Measurements from ENCODE around the gene MRPS6. TPM values are rescaled to one million over a fixed set of nuclear protein-coding genes. Genes with fewer than 3 reads are reported as not detected.
A peak's percentile ranks its signal among the peaks of the same experiment; 100 is the strongest.

The MRPS6 gene
- total RNA-seq, 2 donors from 2014 or later: 54.8 to 67.2 TPM

DNA sequence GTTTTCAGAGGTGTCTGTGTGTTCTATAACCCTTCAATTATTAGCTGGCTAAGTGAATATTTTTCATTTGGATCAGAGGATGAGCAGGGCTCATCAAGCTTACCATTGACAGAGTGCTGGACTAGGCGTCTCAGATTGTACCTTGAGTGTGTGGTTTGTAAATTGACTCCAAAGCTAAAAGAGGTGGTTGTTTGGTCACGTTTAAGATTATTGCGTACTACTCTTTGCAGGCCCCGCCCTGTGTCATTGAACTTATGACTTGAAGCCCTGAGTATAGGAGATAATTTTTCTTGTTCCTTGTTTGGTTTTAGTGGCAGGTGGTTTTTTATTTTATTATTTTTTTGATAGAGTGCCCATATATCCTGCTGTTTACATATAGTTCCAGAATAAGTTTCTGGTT lies 17.7 kb downstream of the MRPS6 start:
- ATAC-seq (no peak), DNase-seq (no peak)
- intact Hi-C loops (cut with DNase I): no loop called here

DNA sequence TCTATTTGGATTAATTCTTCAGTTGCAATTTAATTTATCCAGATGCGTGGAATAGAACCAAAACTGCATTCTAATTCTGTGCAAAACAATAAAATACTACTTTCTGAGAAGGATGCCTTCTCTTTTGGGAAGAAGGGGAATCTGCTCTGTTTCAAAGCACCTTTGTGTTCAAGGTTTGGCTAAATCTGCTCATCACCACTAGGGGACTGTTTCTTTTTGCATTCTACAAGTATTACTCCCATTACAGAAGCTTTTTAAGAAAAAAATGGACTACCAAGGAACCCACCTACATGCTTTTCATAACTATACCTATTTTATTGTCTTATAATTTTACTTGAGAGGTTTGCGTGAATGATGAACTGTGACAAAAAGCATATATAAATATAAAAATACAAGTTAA lies 18.2 kb downstream of the MRPS6 start:
- DNase-seq (no peak), ATAC-seq (no peak)
- intact Hi-C loops (cut with DNase I): no loop called here

DNA sequence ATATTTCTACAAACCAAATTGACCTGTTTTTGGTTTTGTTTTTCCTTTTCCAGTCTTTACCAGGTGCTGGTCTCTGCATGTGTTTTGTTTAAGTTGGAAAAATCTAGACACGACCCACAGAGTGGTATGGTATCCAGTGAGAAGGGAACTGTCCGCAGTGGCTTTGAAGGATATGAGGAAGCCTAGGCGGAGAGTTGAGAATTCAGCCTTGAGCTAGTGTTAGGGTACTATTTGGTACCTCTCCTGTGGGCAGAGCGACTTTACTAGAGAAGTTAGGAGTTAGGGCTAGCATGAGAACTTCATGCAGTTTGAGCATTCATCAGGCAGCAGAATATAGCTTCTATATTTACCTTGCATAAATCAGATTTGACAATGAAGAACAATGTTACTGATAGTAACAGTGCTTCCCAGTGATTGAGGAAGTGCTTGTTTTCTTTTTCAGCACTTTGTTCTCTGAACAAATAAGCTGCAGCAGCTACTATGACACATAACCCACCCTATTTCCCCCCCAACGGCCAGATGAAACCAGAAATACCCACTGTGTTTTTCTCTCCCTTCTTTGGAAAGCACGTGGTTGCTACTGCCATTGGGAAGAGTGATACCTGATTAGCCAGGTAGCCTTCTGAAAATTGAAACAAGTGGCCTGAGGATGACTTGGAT lies 19.0 kb downstream of the MRPS6 start:
- intact Hi-C loops (cut with DNase I): no loop called here
- no peak for ATAC-seq

DNA sequence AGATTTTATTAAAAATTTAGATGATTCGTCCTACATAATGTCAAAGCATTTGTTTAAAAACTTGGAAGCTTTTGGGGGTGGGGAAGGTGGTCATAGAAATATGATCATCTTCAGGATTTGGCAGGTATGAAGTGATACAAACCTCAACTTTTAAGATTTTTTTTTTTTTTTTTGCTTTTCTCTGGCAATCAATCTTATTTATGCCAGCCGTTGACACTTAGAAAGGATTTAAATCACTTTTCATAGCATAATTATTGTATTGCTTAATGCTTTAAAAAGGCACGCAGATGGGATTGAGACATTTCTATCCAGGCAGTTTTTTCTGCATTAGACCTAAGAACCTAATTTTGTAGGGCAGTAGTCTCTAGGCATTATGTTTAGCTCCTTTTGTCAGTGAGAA lies 19.7 kb downstream of the MRPS6 start:
- ATAC-seq: no peak
- DNase-seq: no peak
- intact Hi-C loops (cut with DNase I): no loop called here

More for the DNA sequence above, 19.0 kb downstream of the MRPS6 start:
- no peak for DNase-seq

DNA sequence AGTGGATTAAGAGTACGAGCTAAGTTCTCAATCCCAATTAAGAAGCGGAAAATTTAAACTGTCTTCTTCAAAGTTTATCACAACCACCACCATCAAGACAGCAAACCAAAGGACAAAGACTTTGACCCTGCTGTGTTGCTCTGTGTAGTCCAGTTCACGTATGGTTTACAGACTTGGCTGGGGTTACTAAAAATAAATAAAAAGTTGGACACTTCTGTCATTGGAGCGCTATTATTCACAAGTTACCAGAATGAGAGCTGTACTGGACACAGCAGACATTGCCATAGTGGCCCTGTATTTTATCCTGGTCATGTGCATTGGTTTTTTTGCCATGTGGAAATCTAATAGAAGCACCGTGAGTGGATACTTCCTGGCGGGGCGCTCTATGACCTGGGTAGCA lies 21.6 kb downstream of the MRPS6 start:
- ATAC-seq (no peak), DNase-seq (no peak)
- intact Hi-C loops (cut with DNase I): no loop called here

DNA sequence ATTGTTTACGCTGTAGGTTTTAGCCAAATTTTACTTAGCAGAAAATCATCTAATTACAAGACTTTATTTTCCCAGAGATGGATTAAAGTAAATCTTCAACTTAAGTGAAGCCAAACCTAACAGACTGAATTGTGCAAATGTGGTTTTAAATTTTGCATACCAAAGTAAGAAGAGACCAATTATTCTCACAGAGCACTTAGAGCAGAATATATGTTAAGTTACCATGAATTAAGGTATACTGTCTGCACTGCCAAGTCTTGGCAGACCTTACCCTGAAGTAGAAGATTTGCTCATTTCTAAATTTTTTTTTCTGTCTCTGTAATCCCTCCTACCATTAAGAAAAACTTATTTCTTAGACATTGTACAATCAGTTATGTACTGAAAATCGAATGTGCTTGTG lies 24.1 kb downstream of the MRPS6 start:
- no peak for DNase-seq
- ATAC-seq: no peak
- intact Hi-C loops (cut with DNase I): no loop called here

DNA sequence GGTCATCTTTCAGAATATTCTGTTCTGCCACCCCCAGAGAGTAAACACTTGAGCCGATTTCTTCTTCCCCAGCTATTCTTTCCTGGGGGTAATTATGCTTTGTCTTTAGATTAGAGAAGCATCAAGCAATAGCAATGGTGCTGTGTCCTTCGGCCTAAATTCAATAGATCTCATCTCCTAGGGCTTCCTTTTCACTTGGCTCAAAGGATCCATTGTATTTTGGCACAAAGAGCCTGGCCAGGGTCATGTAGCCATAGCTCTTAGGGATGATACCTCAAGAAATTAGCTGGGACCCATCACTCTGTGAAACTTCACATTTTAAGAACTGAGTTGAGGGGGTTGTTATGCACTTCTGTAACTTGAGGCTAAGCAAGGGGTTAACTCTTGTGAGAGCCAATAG lies 27.0 kb downstream of the MRPS6 start:
- DNase-seq (no peak), ATAC-seq (no peak)
- intact Hi-C loops (cut with DNase I): no loop called here

DNA sequence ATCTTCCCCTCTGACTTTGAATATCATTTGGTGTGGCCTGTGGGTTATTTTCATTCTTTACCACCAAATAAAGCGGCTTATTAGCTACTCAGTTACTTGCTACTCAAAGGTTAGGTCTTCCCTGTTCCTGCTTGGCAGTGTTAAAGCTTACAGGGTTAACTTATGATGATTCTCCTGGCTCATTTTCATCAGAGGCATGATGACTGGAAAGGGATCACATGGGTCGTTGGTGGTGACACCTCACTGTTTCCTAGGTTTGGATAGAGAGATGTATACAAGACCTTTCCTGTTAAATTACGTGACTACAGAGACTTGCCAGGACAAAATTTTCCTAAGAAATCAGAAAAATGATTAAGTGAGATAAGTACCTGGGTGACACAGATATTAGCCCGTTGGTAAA lies 27.4 kb downstream of the MRPS6 start:
- no peak for ATAC-seq
- DNase-seq: no peak
- intact Hi-C loops (cut with DNase I): no loop called here

DNA sequence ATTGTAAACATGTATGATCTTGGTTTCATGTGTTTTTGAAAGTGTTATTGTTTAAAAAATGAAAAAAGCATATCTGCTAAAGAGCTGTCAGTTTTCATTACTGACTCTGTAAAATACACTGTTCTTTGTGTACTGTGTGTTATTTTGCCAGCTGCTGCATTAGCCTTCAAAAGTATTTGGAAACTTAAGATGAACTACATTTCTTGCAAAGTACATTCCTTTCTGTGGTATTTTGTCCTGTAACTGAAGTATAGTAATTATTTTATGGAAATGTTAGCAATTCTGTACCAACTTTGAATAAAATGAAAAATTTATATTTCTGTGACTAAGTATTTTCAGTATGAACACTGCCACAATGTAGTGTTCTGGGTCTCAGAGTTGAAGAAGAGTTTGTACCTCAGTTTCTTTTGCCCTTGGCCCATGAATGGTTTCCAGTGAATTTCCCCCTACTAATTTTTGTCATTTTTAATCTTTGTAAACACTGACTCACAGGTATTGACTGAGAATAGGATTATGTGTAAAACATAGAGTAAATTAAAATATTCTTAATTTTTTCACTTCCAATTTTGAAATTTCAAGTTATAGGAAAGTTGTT lies 32.7 kb downstream of the MRPS6 start:
- DNase-seq: no peak
- intact Hi-C loops (cut with DNase I): no loop called here
- ATAC-seq: no peak

DNA sequence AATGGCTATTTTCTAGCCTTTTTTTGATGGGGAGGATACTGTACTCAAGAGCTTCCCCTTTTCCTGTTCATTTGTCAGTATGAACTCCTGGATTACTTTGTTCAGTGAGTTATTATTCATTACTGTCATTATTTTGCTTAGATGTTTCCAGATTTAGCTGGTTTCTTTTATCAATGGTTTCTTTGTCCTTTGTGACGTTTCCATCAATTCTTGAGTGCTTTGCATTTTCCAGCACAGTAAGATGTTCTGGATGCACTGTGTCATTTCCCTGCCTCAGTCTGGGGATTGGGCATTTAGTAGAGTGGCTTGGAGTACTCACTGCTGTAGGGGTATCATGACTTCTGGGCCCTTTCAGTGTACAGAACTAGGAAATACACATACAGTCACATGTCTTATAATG lies 34.2 kb downstream of the MRPS6 start:
- DNase-seq: no peak
- intact Hi-C loops (cut with DNase I): no loop called here
- ATAC-seq: no peak

DNA sequence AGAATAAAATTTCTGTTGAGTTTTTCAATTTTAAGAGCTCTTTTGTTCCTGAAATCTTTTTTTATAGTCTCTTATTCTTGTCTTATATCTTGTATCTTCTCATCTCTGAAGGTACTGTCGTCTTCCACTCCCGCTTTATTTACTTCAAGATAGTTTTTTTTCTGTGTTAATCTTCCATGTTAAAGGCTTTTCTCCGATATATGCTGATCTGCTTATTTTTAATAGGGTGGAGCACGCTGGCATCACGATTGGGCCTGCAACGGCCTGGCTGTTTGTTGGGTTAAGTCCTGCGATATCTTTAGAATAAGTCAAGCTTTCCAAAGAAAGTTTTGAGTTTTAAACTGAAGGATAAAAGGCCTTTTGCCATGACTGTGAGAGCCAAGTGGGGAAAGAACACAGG lies 35.7 kb downstream of the MRPS6 start:
- DNase-seq: no peak
- intact Hi-C loops (cut with DNase I): no loop called here
- ATAC-seq: no peak

DNA sequence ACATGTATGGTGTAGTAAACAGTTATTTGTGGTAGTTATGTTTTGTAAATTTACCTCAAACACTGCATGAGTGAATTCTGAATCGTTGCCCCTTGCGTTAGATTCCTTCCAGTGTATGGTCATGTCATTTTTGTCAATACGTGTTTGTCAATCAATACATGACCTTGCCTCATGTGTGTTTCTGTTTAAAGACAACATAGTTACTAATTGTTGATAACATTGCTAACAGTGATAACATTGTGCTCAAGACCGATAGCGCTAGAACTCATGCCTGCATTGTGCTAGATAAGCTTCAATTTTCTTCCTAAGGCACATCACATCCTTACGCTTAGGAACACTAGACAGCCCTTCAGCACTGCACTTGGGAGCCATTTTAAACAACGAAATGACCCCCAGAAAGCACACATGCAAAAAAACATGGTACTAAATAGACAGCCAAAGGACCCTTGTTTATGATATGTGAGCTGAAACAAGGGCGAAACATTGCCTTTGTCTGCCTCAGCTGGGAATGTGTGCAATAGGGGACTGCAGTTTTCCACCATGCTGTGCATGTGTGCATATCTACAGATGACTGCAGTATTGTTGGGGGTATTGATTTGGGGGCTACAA lies 37.3 kb downstream of the MRPS6 start:
- ATAC-seq (no peak), DNase-seq (no peak)
- intact Hi-C loops (cut with DNase I): no loop called here

DNA sequence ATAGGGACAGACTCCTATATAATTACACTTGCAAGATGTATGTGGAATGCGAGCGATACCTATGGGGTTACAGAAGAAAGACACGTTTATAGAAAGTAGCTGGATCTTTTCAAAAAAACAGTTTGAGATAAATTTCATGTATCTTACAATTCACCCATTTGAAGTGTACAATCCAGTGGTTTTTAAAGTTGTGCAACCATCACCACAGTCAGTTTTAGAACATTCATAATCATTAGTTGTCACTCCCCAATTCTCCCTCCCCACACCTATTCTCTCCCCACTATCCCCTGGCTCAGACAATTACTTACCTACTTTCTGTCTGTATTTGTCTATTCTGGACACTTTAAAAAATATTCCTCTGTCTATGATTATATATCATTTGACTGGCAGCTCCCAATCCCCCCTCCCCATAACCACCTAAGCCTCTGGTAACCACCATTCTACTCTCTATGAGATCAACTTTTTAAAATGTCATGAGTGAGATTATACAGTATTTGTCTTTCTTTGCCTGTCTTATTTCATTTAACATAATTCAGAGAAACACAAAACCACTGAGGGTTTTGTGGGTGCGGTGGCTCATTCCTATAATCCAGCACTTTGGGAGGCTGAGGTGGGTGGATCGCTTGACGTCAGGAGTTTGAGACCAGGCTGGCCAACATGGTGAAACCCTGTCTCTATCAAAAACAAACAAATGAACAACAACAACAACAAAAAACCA lies 39.1 kb downstream of the MRPS6 start:
- intact Hi-C loops (cut with DNase I): no loop called here
- no peak for DNase-seq
- ATAC-seq: no peak

DNA sequence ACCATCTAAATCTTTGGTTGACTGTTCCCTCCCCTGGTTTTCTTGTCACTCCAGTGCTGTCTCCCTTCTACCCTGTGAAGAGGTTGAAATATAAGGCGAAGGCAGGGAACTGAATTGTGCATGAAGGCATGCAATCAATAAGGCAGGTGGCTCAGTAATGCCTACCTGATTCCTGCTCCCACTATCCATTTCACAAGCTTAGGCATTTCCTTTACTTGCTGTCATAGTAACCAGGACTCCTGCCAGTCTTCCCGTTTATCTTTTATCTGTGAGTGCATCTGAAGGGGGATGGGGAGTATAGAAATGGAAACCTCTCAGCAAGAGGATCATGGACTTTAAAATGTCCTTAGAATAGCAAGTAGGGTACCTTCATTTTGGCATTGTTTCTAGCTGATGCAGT lies 40.5 kb downstream of the MRPS6 start:
- intact Hi-C loops (cut with DNase I): no loop called here
- no peak for ATAC-seq
- DNase-seq: no peak

DNA sequence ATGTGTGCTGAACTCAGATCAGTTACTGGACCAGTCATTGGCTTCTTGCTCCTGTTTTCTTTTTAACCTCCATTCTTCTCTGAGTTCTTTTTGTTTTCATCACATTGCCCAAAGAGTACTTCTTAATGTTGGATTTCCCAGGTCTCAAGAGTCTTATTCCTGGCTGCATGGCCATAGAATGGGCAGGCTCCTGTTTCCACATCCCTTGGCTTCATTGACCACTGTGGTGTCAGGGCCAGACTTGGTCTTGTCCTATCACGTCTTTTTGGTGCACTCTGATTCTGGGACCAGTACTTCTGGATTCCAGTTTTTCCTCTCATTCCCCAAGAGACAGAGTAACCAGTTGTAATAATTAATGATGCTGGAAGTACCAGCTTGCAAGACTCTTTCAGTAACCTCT lies 41.8 kb downstream of the MRPS6 start:
- peak in 1 of 2 donors; percentile 67 for ATAC-seq
- intact Hi-C loops (cut with DNase I): no loop called here
- no peak for DNase-seq

DNA sequence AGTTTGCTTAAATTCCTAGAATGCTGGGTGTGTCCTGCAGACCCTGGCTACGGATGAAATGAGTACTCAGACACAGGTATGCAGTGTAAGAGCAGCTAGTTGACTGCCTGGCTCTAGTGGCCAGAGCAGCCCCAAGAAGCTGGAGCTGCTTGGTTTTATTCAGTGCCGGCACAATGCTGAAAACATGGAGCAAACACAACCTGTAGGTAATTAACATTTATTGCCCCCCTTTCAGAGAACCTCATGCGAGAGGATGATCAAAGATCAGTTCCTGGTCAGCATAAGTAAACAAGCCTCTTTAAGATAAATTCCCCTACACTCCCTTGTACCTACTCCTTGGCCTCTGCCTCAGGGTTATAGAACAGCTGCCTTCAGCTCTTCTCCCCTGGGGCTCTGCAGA lies 43.2 kb downstream of the MRPS6 start:
- DNase-seq: no peak
- ATAC-seq: no peak
- intact Hi-C loops (cut with DNase I): no loop called here

DNA sequence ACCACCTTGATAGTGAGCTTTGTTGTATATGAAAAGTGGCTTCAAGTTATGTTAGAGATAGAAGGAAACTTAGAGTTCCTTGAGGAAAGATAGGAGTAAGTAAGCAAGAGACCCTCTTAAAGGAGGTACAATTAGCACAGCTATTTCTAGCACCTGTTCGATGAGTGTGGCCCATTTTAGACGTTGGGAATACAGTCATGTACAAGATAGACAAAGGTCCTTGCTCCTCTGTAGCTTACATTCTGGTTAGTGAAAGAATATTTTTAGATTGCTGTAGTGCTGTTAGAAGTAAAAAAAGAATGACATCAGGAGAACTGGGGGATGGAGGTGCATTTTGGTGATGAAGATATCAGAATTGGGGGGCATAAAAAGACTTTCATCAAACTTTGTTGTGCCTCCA lies 47.5 kb downstream of the MRPS6 start:
- no peak for ATAC-seq
- DNase-seq: no peak
- intact Hi-C loops (cut with DNase I): no loop called here

DNA sequence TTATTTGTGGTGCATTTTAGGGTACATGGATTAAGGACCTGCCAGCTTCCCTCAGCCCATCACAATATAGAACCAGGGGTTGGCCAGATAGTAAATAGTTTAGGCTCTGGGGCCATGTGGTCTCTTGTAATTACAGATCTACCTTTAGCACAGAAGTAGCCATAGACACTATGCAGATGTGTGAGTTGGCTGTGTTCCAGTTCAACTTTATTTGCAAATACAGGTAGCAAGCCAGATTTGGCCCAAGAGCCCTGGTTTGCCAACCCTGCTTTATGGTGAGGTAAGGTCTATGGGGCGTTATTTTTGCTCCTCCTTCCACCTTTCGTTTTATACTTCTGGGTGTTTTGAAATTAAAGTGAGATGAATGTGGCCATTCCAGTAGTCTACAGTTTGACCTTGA lies 48.7 kb downstream of the MRPS6 start:
- ATAC-seq (no peak), DNase-seq (no peak)
- intact Hi-C loops (cut with DNase I): no loop called here

DNA sequence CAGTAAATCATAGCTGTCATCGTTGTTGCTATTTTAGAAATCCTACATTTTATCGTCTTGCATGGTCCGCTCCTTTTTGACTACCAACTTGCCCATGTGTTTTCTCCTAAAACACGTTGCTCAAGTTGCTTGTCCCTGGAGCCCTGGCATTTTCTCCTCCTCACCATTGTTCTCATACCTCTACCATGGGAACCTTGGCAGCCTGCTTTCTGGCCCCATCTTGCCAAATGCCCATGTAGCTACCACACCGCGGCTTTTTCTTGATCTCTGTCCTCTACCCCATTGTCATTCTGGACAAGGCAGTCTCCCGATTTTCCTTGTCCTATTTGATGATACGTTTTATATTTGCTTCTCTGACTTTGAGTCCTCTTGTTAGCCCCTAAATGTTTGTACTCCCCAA lies 50.2 kb downstream of the MRPS6 start:
- no peak for DNase-seq
- intact Hi-C loops (cut with DNase I): no loop called here
- ATAC-seq: no peak

DNA sequence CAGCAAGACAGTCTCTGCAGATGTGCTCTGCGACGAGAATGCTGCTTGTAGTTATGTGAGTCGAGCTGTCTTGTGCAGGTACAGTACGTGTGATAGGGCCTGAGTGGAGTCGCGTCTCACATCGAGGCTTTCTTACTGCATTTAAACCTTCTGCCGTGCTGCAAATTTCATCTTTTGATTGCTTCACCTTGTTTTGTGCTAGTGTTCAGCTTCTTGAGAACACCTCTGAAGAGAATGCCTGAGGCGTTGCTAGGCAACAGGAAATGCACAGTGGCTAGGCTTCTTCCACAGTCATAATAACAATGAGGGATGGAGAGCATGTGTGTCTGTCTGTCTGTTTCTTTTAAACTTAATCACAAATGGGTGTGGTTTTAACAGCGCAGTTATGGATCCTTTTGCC lies 52.9 kb downstream of the MRPS6 start:
- DNase-seq: no peak
- no peak for ATAC-seq
- intact Hi-C loops (cut with DNase I): loop anchor here in 1 of 2 donors (5.0 kb wide), 1 partner anchor 44 kb away; no protein-coding TSS in a partner anchor
